ENCODE measurements around the gene DPPA3.
"Not testable (repeated sequence)": the region's sequence is repeated elsewhere in the genome, so short reads cannot be mapped to it uniquely, and the experiment has no call there.

The DPPA3 gene

GRCh38 chr12:7695566-7696197 is 15.6 kb upstream of the DPPA3 start, which contains the start of gene GDF3:
Gene GDF3 (minus strand): TSS chr12:7695775. CDS start chr12:7695728, 47 bp downstream.
- H3K36me3 ChIP-seq (ENCODE audit: control insufficient read depth, insufficient read depth, low read length), result no peaks in the 10 kb centered on the region
- no peaks in the 10 kb centered on the region for H3K4me1 ChIP-seq (ENCODE audit: control insufficient read depth, insufficient read depth, low read length)
- no peak within 1 kb of the TSS for H3K4me3 ChIP-seq (ENCODE audit: low read length)
- no peak within 1 kb of the TSS for H3K9ac ChIP-seq (ENCODE audit: low read length)
- no peaks in the 10 kb centered on the region for H3K27me3 ChIP-seq (ENCODE audit: control insufficient read depth, insufficient read depth, low read length)
- no peak within 1 kb of the TSS for H3K27ac ChIP-seq (ENCODE audit: low read depth, low read length)

- H3K27ac ChIP-seq (ENCODE audit: low read depth, low read length), result no peak overlapping the region
Observed at GRCh38 chr12:7705846-7706245, 5.4 kb upstream of the DPPA3 start.

GRCh38 chr12:7709969-7710675 is 1.1 kb upstream of the DPPA3 start:
- Histone ChIP-seq H3K27me3 (ENCODE audit: control insufficient read depth, insufficient read depth, low read length) (no peaks in the 10 kb centered on the region), H3K9ac (ENCODE audit: low read length) (no peak overlapping the region), H3K4me3 (ENCODE audit: low read length) (no peak overlapping the region), H3K27ac (ENCODE audit: low read depth, low read length) (no peak overlapping the region), H3K4me1 (ENCODE audit: control insufficient read depth, insufficient read depth, low read length) (no peaks in the 10 kb centered on the region), H3K36me3 (ENCODE audit: control insufficient read depth, insufficient read depth, low read length) (no peaks in the 10 kb centered on the region)

More at GRCh38 chr12:7705846-7706245, 5.4 kb upstream of the DPPA3 start:
- Histone ChIP-seq H3K4me1 (ENCODE audit: control insufficient read depth, insufficient read depth, low read length) (no peaks in the 10 kb centered on the region), H3K9ac (ENCODE audit: low read length) (no peak overlapping the region), H3K27me3 (ENCODE audit: control insufficient read depth, insufficient read depth, low read length) (no peaks in the 10 kb centered on the region), H3K36me3 (ENCODE audit: control insufficient read depth, insufficient read depth, low read length) (no peaks in the 10 kb centered on the region), H3K4me3 (ENCODE audit: low read length) (no peak overlapping the region)

GRCh38 chr12:7712841-7713442 is 1.7 kb downstream of the DPPA3 start:
- Histone ChIP-seq H3K4me1 (ENCODE audit: control insufficient read depth, insufficient read depth, low read length) (no peaks in the 10 kb centered on the region), H3K4me3 (ENCODE audit: low read length) (no peak overlapping the region), H3K27ac (ENCODE audit: low read depth, low read length) (no peak overlapping the region), H3K9ac (ENCODE audit: low read length) (no peak overlapping the region), H3K27me3 (ENCODE audit: control insufficient read depth, insufficient read depth, low read length) (no peaks in the 10 kb centered on the region), H3K36me3 (ENCODE audit: control insufficient read depth, insufficient read depth, low read length) (no peaks in the 10 kb centered on the region)

- Histone ChIP-seq H3K27ac (ENCODE audit: low read depth, low read length) (no peak overlapping the region), H3K36me3 (ENCODE audit: control insufficient read depth, insufficient read depth, low read length) (no peaks in the 10 kb centered on the region), H3K4me3 (ENCODE audit: low read length) (no peak overlapping the region), H3K9ac (ENCODE audit: low read length) (no peak overlapping the region), H3K27me3 (ENCODE audit: control insufficient read depth, insufficient read depth, low read length) (no peaks in the 10 kb centered on the region), H3K4me1 (ENCODE audit: control insufficient read depth, insufficient read depth, low read length) (no peaks in the 10 kb centered on the region)
Observed at GRCh38 chr12:7716381-7716780, 5.1 kb downstream of the DPPA3 start.

- H3K27ac ChIP-seq (ENCODE audit: low read depth, low read length), result no peak overlapping the region
- no peaks in the 10 kb centered on the region for H3K27me3 ChIP-seq (ENCODE audit: control insufficient read depth, insufficient read depth, low read length)
- no peaks in the 10 kb centered on the region for H3K4me1 ChIP-seq (ENCODE audit: control insufficient read depth, insufficient read depth, low read length)
- no peak overlapping the region for H3K9ac ChIP-seq (ENCODE audit: low read length)
- H3K36me3 ChIP-seq (ENCODE audit: control insufficient read depth, insufficient read depth, low read length), result no peaks in the 10 kb centered on the region
- no peak overlapping the region for H3K4me3 ChIP-seq (ENCODE audit: low read length)
Observed at GRCh38 chr12:7719946-7720730, 8.9 kb downstream of the DPPA3 start.

- Histone ChIP-seq H3K4me3 (ENCODE audit: low read length) (no peak overlapping the region), H3K27me3 (ENCODE audit: control insufficient read depth, insufficient read depth, low read length) (no peaks in the 10 kb centered on the region), H3K27ac (ENCODE audit: low read depth, low read length) (no peak overlapping the region), H3K9ac (ENCODE audit: low read length) (no peak overlapping the region), H3K36me3 (ENCODE audit: control insufficient read depth, insufficient read depth, low read length) (no peaks in the 10 kb centered on the region), H3K4me1 (ENCODE audit: control insufficient read depth, insufficient read depth, low read length) (no peaks in the 10 kb centered on the region)
Observed at GRCh38 chr12:7723926-7724325, 12.7 kb downstream of the DPPA3 start.

GRCh38 chr12:7729746-7730145 is 18.5 kb downstream of the DPPA3 start:
- H3K27ac ChIP-seq (ENCODE audit: low read depth, low read length), result no peak overlapping the region
- H3K4me1 ChIP-seq (ENCODE audit: control insufficient read depth, insufficient read depth, low read length), result no peaks in the 10 kb centered on the region
- no peaks in the 10 kb centered on the region for H3K27me3 ChIP-seq (ENCODE audit: control insufficient read depth, insufficient read depth, low read length)
- no peak overlapping the region for H3K4me3 ChIP-seq (ENCODE audit: low read length)
- H3K9ac ChIP-seq (ENCODE audit: low read length), result no peak overlapping the region
- no peaks in the 10 kb centered on the region for H3K36me3 ChIP-seq (ENCODE audit: control insufficient read depth, insufficient read depth, low read length)

- not testable (repeated sequence) for H3K4me1 ChIP-seq (ENCODE audit: control insufficient read depth, insufficient read depth, low read length); H3K9ac ChIP-seq (ENCODE audit: low read length); H3K27me3 ChIP-seq (ENCODE audit: control insufficient read depth, insufficient read depth, low read length); H3K27ac ChIP-seq (ENCODE audit: low read depth, low read length); H3K36me3 ChIP-seq (ENCODE audit: control insufficient read depth, insufficient read depth, low read length); H3K4me3 ChIP-seq (ENCODE audit: low read length)
Observed at GRCh38 chr12:7730984-7731383, 19.8 kb downstream of the DPPA3 start.

- no peak overlapping the region for H3K4me3 ChIP-seq (ENCODE audit: low read length)
- H3K36me3 ChIP-seq (ENCODE audit: control insufficient read depth, insufficient read depth, low read length), result no peaks in the 10 kb centered on the region
- no peak overlapping the region for H3K9ac ChIP-seq (ENCODE audit: low read length)
- no peaks in the 10 kb centered on the region for H3K27me3 ChIP-seq (ENCODE audit: control insufficient read depth, insufficient read depth, low read length)
- H3K27ac ChIP-seq (ENCODE audit: low read depth, low read length), result no peak overlapping the region
- no peaks in the 10 kb centered on the region for H3K4me1 ChIP-seq (ENCODE audit: control insufficient read depth, insufficient read depth, low read length)
Observed at GRCh38 chr12:7731486-7731885, 20.3 kb downstream of the DPPA3 start.

- Histone ChIP-seq H3K9ac (ENCODE audit: low read length) (no peak overlapping the region), H3K4me3 (ENCODE audit: low read length) (no peak overlapping the region), H3K36me3 (ENCODE audit: control insufficient read depth, insufficient read depth, low read length) (no peaks in the 10 kb centered on the region), H3K4me1 (ENCODE audit: control insufficient read depth, insufficient read depth, low read length) (no peaks in the 10 kb centered on the region), H3K27me3 (ENCODE audit: control insufficient read depth, insufficient read depth, low read length) (no peaks in the 10 kb centered on the region), H3K27ac (ENCODE audit: low read depth, low read length) (no peak overlapping the region)
Observed at GRCh38 chr12:7732993-7733392, 21.8 kb downstream of the DPPA3 start.

GRCh38 chr12:7747246-7747645 is 36.0 kb downstream of the DPPA3 start, which contains the start of gene CLEC4C:
Gene CLEC4C (minus strand): TSS chr12:7747375. CDS start chr12:7747348, 27 bp downstream.
- no peak within 1 kb of the TSS for H3K27ac ChIP-seq (ENCODE audit: low read depth, low read length)
- no peaks in the 10 kb centered on the region for H3K4me1 ChIP-seq (ENCODE audit: control insufficient read depth, insufficient read depth, low read length)
- no peak within 1 kb of the TSS for H3K9ac ChIP-seq (ENCODE audit: low read length)
- no peaks in the 10 kb centered on the region for H3K36me3 ChIP-seq (ENCODE audit: control insufficient read depth, insufficient read depth, low read length)
- no peak within 1 kb of the TSS for H3K4me3 ChIP-seq (ENCODE audit: low read length)
- H3K27me3 ChIP-seq (ENCODE audit: control insufficient read depth, insufficient read depth, low read length), result no peaks in the 10 kb centered on the region

All from rectal smooth muscle tissue (tissue), 1 donor.